Right atrium auricular region (tissue), 2 donors: ENCODE measurements around the gene SLC12A8. TPM values are rescaled to one million over a fixed set of nuclear protein-coding genes. Genes with fewer than 3 reads are reported as not detected.

Source experiments
- DNase-seq: peaks from one replicate; pipeline ENCODE4 v3.0.0-alpha.2; 2019; ENCODE audit warnings: low spot score
- H3K27ac ChIP-seq, 2 donors: fragments of 200-600 bp; sonication (generic); 1 replicate in 1 of 2; 2 replicates in 1 of 2; pipeline ENCODE4 v1.5.1; 2016 to 2019
- H3K27me3 ChIP-seq, 2 donors: fragments of 200-600 bp; sonication (generic); one replicate each; pipeline versions ENCODE4 v1.5.1 to v1.6.0; 2017 to 2019
- H3K36me3 ChIP-seq: fragments of 200-600 bp; sonication (generic); one replicate; pipeline ENCODE4 v1.5.1; 2016
- H3K4me1 ChIP-seq, 2 donors: fragments of 200-600 bp; sonication (generic); one replicate each; pipeline versions ENCODE4 v1.5.1 to v1.6.0; 2017 to 2019
- H3K4me3 ChIP-seq, 2 donors: fragments of 200-600 bp; sonication (generic); 1 replicate in 1 of 2; 2 replicates in 1 of 2; pipeline ENCODE4 v1.5.1; 2017 to 2019; ENCODE audit warnings: mild to moderate bottlenecking in 1 of 2, moderate library complexity in 1 of 2
- H3K9me3 ChIP-seq, 2 donors: fragments of 200-600 bp; sonication (generic); one replicate each; pipeline ENCODE4 v1.5.1; 2019
- total RNA-seq, 2 donors: library from RNA; depleted of rRNA; stranded (reverse); fragments of >200 nt; gene quantifications; one replicate each; pipeline ENCODE4 v1.1.0, GENCODE V29; 2016
- TF ChIP-seq, protein P1 (sequence below), 2 donors: fragments of 200-600 bp; sonication (generic); IDR thresholded peaks; one replicate each; pipeline ENCODE4 v1.5.1; 2019; ENCODE audit warnings: antibody characterized with exemption in 2 of 2

The SLC12A8 gene
- total RNA-seq, 2 donors from 2014 or later = 1.1 to 1.9 TPM

GRCh38 chr3:125256675-125257074 lies 44.1 kb upstream of the SLC12A8 start:
- no peaks in the 10 kb centered on the region for H3K4me1 ChIP-seq
- no peak for DNase-seq
- no peaks in the 10 kb centered on the region for H3K36me3 ChIP-seq
- no peaks in the 10 kb centered on the region for H3K27me3 ChIP-seq
- no peak overlapping the region for H3K27ac ChIP-seq
- TF ChIP-seq, protein P1, sequence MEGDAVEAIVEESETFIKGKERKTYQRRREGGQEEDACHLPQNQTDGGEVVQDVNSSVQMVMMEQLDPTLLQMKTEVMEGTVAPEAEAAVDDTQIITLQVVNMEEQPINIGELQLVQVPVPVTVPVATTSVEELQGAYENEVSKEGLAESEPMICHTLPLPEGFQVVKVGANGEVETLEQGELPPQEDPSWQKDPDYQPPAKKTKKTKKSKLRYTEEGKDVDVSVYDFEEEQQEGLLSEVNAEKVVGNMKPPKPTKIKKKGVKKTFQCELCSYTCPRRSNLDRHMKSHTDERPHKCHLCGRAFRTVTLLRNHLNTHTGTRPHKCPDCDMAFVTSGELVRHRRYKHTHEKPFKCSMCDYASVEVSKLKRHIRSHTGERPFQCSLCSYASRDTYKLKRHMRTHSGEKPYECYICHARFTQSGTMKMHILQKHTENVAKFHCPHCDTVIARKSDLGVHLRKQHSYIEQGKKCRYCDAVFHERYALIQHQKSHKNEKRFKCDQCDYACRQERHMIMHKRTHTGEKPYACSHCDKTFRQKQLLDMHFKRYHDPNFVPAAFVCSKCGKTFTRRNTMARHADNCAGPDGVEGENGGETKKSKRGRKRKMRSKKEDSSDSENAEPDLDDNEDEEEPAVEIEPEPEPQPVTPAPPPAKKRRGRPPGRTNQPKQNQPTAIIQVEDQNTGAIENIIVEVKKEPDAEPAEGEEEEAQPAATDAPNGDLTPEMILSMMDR (IDR thresholded peaks at IDR 0.05) = no peak
- H3K4me3 ChIP-seq = no peak overlapping the region
- H3K9me3 ChIP-seq = no peaks in the 10 kb centered on the region

DNA sequence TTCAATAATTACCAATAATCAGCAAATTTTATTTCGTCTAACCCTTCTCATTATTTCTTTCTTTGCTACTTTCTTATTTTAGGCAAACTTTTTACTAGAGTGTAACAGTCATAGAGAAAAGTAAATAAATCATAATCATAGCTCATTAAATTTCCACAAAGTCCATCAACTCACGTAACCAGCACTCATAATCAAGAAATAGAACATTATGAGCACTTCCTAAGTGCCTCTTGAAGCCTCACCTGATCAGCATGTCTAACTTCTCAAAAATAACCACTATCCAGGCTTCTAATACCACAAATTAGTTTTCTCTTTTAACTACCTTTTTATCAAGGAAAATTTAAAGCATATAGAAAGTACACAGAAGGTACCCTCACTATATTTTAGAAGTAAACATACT lies 38.4 kb upstream of the SLC12A8 start:
- H3K4me1 ChIP-seq = no peaks in the 10 kb centered on the region
- DNase-seq = no peak
- H3K4me3 ChIP-seq = no peak overlapping the region
- H3K36me3 ChIP-seq = no peaks in the 10 kb centered on the region
- H3K27me3 ChIP-seq = no peaks in the 10 kb centered on the region
- TF ChIP-seq, protein P1 (IDR thresholded peaks at IDR 0.05) = no peak
- H3K27ac ChIP-seq = no peak overlapping the region
- H3K9me3 ChIP-seq = no peaks in the 10 kb centered on the region

DNA sequence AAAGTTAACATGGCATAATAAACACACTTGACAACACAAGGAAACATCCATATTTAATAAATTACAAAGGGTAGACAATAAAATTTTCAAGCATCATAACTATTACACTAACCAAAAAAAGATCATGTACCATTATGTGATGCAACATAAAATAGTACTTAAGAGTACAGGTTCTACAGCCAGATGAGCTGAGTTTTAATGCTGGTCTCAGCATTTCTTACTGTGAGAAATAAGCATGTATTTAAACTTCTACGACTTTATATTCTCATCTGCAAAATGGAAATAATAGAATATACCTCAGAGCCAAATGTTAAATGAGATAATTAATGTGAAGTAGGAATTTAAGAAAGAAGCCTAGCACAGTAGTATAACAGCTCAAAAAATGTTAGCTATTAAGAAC lies 33.7 kb upstream of the SLC12A8 start:
- Histone ChIP-seq H3K36me3 (no peaks in the 10 kb centered on the region), H3K4me1 (no peaks in the 10 kb centered on the region), H3K4me3 (no peak overlapping the region), H3K27ac (no peak overlapping the region), H3K27me3 (no peaks in the 10 kb centered on the region), H3K9me3 (no peaks in the 10 kb centered on the region)
- TF ChIP-seq, protein P1 (IDR thresholded peaks at IDR 0.05) = no peak
- DNase-seq = no peak

- Histone ChIP-seq H3K27ac (no peak overlapping the region), H3K4me1 (no peaks in the 10 kb centered on the region), H3K27me3 (no peaks in the 10 kb centered on the region), H3K9me3 (no peaks in the 10 kb centered on the region), H3K36me3 (no peaks in the 10 kb centered on the region), H3K4me3 (no peak overlapping the region)
- no peak for DNase-seq
- TF ChIP-seq, protein P1 (IDR thresholded peaks at IDR 0.05) = no peak
Observed at GRCh38 chr3:125245521-125245920, 33.0 kb upstream of the SLC12A8 start.

DNA sequence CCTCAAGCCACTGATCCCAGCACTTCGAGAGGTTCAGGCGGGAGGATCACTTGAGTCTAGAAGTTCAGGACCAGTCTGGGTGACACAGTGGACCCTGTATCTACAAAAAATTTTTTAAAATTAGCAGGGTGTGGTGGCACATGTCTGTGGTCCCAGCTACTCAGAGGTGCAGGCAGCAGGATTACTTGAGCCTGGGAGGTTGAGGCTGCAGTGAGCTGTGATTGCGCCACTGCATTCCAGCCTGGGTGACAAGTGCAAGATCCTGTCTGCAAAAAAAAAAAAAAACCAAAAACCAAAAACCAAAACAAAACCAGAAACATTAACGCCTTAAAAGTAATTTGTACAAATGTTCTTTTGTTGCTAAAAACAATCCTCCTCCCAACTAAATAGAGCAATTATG lies 27.9 kb upstream of the SLC12A8 start:
- Histone ChIP-seq H3K9me3 (no peaks in the 10 kb centered on the region), H3K4me3 (no peak overlapping the region), H3K27ac (no peak overlapping the region), H3K27me3 (no peaks in the 10 kb centered on the region), H3K4me1 (no peaks in the 10 kb centered on the region), H3K36me3 (no peaks in the 10 kb centered on the region)
- DNase-seq = no peak
- TF ChIP-seq, protein P1 (IDR thresholded peaks at IDR 0.05) = no peak

DNA sequence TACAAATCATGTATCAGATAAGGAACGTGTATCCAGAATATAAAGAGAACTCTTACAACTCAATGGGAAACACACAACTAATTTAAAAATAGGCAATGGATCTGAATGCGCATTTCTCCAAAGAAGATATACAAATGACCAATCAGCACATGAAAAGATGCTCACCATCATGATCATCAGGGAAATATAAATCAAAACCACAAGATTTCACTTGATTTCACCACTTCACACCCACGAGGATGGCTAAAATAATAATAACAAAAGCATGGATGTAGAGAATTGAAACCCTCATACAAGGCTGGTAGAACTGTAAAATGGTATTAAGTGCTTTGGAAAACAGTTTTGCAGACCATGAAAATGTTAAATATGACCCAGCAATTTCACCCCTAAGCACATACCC lies 26.7 kb upstream of the SLC12A8 start:
- Histone ChIP-seq H3K27me3 (no peaks in the 10 kb centered on the region), H3K4me3 (no peak overlapping the region), H3K36me3 (no peaks in the 10 kb centered on the region), H3K27ac (no peak overlapping the region), H3K9me3 (no peaks in the 10 kb centered on the region), H3K4me1 (no peaks in the 10 kb centered on the region)
- TF ChIP-seq, protein P1 (IDR thresholded peaks at IDR 0.05) = no peak
- no peak for DNase-seq
